NK-92 (cell line): ENCODE measurements around the gene PARD3B.

Experiments
- DNase-seq: peaks from one replicate; lab custom pipeline; 2025; ENCODE audit not compliant: unreplicated experiment; lab: John Stamatoyannopoulos, UW

Gene PARD3B

GRCh38 chr2:205086662-205087061 is 541.4 kb downstream of the PARD3B start:
- DNase-seq = no peak

- no peak for DNase-seq
These were observed 542.6 kb downstream of the PARD3B start for GRCh38 chr2:205087862-205088261.

GRCh38 chr2:205089958-205090357 is 544.7 kb downstream of the PARD3B start:
- DNase-seq = no peak

DNA sequence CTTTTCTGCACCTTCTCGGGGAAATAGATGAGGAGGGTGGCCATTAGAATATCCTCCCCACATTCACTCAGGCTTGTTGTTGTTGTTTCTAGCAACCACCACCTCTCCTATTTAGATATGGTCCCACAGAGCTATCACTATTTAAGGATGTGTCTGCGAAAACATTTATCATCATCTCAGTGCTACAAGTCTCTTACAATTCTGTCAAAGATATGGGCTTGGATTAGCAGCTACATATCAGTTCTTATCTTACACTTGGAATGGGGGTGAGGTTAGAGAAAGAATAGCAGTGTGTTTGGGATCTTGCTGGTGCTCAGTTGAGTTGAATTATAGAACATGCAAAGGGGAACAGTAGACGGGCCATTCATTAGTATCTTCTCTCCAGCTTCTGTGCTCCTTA is 546.1 kb downstream of the PARD3B start:
- no peak for DNase-seq

GRCh38 chr2:205094031-205094430 is 548.8 kb downstream of the PARD3B start:
- no peak for DNase-seq

DNA sequence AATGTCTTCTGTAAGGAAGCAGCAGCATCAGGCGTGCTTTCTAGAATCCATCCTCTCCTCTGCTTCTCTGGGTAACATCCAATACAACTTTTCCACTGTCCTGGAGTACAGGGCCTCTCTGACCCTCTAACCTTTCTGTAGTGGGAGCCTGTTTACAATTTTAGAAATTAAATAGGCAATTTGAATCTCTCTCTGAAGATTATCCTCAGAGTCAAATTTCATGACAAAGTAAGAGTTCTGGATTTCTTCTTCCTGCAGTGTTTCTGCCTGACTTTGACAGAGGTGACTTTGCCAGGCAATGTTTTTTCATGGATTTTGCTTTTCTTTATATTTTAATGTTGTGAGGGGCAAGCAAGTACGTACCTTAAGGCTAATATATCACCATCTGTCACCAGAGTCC is 558.4 kb downstream of the PARD3B start:
- DNase-seq = no peak

DNA sequence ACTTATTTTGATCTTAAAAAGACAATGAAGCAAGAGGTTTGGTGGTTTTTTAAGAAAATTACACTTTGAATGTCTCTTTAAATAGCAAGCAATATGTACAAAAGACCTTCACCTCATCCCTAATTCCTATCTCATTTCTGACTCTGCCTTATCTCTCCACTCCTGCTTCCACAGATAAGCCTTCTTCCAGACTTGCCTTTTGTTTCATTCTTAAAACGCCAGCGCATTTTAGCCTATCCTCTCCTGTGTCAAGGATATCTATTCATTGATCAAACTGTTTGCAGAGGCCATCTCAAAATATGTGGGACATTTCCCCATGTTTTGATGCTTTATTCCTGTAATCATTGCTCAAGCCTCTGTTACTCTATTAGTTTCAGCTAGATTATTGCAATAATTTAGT is 562.5 kb downstream of the PARD3B start:
- no peak for DNase-seq

DNA sequence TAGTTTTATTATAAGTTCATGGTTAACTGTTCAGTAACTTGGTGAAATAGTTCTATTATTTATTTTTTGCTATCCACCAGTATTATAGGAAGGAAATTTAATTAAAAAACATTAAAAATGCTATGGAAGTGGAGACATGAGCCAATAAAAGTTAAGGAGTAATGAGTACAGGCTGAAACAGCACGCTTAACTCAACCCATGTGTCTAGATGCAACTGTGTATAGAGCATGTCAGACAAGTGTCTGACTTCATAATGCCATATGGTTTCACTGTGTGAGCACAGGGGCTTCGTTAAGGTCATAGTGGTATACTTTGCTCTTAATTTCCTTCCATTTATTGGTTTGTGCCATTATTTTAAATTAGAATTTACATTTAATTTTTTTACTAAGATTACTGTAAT is 570.2 kb downstream of the PARD3B start:
- DNase-seq = no peak

DNA sequence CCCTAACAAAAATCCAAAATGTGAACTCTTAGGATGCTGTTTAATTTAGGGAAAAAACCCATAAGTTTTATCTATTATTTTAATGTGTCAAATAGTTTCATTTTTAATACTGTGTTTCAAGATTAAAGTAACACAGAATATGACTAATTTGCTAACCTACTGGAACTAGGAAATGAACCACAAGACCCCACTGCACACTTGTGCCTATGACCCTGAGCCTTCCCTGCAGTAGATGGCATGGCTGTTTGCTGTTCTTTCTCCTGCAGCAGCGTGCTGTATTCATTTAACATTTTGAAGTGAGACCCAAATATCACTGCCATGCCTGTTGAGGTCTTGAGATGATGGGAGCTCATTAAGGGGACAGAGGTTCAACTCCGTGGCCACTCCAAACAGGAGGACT is 571.9 kb downstream of the PARD3B start:
- DNase-seq = no peak

GRCh38 chr2:205119136-205119535 is 573.9 kb downstream of the PARD3B start:
- no peak for DNase-seq

GRCh38 chr2:205128726-205129125 is 583.5 kb downstream of the PARD3B start:
- DNase-seq = no peak

DNA sequence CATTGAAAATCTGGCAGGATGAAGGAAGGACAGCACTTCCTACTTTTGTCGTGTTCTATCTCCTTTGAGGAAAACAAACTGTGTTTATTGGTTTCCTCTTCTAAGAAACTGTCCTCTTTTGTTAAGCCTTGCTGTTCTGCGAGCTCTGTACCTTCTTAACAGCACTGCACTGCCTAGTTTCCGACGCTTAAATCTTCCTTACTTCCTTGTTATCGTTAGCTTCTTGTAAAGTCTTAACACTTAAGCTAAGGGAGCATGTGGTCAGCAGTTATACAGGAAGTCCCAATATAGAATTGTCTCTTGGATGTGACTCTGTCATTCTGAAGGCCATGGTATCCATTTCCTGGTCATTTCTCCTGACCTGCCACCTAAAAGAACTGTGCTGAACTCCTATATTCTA is 584.3 kb downstream of the PARD3B start:
- no peak for DNase-seq

GRCh38 chr2:205130111-205130829 is 585.0 kb downstream of the PARD3B start:
- DNase-seq = no peak

- DNase-seq = no peak
These were observed 588.3 kb downstream of the PARD3B start for GRCh38 chr2:205133544-205133943.

DNA sequence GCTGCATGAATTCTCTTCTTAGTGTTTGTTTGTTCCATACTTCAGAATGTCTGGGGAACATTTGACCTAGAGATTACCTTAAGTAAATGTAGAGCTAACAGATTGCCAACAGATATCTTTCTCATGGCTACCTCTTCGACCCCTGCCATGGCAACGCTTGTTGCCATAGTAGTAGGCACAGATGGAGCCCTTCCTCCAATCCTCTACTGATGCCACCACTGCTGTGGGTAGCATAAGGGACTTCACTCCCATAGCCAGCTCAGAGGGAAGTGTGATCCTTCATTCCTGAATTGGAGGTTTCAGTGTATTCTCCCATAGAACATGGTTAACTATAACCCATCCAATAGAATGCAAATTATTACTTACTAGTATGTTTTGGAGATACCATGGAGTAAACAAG is 593.5 kb downstream of the PARD3B start:
- no peak for DNase-seq

GRCh38 chr2:205139822-205140463 is 594.7 kb downstream of the PARD3B start:
- DNase-seq = no peak

DNA sequence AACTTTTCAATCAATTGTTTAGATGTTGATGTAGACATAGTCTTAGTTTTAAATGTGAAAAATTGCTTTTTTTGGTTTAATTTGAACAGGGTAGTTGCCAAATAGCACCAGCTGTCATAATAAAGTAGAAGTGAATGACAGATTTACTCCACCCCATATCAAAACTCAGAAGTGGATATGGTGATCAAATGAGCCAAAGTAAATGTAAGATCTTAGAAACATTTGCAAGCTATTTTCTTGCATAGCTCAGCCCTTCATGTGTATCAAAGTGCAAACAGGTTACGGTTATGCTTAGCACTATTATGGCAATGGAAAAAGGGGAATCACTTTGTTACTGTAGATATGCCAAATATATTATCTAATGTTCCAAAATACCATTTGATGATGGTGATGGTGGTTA is 596.1 kb downstream of the PARD3B start:
- no peak for DNase-seq

DNA sequence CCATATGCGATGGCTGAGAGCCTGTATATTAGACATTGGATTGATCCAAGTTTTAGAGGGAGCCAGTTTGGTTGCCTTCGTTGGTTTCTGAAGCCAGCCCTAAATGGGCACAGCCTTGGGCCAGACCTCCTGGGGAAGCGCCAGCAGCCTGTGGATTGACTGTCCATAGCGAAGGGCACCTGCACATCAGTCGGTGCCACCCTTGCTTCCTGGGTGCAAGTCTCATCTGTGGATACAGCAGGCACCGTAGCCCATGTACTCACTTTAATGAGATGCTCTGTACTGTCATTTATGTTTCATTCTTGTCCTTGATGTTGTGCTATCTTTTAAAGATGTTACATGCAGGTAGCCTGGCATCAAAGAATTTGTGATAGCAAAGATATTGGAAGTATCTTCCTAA is 600.6 kb downstream of the PARD3B start:
- DNase-seq = no peak

DNA sequence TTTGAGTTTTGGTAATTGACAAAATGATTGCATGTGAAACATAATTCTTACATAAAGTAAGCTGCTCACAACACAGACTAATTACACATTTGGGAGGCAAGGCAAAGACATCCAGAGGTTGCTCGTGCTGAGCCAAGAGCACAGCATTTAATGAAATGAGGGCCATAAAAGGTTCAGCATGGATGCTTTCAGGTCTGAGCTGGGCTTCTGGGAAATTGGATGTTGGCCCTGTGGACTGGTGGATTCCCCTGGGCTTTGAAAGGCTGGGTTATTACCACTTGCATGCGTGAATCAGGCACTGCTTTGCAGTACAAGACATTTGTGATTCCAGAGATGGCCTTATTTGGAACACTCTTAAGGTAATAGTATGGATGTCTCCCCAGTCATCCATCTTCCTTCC is 603.5 kb downstream of the PARD3B start:
- DNase-seq = no peak

DNA sequence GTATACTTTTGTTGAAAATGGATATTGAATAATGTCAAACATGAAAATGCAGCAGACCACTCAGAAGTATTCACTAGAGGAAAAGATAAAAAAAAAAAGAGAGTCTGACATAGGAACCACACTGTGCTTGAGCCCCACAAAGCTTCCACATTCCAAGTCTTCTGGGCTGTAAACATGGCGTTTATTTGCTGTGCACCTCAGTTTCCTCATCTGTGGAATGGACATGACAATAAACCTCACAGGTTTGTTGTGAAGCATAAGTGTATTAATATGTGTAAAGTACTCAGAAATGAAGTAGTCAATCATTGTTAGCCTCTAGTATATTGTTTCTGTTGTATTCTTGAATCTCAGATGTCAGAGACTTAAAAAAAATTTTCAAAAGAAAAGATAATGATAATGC is 611.2 kb downstream of the PARD3B start:
- DNase-seq = no peak

GRCh38 chr2:205158404-205158803 is 613.1 kb downstream of the PARD3B start:
- DNase-seq = no peak

GRCh38 chr2:205161156-205161839 is 616.0 kb downstream of the PARD3B start:
- no peak for DNase-seq
